ENCODE results near the gene SYT9. TPM values are rescaled to one million over a fixed set of nuclear protein-coding genes. Genes with fewer than 3 reads are reported as not detected.

SYT9 gene
- polyA plus RNA-seq, 1 of the 3 experiments (the other 2 are of a cell fraction) = 0.10 TPM

DNA sequence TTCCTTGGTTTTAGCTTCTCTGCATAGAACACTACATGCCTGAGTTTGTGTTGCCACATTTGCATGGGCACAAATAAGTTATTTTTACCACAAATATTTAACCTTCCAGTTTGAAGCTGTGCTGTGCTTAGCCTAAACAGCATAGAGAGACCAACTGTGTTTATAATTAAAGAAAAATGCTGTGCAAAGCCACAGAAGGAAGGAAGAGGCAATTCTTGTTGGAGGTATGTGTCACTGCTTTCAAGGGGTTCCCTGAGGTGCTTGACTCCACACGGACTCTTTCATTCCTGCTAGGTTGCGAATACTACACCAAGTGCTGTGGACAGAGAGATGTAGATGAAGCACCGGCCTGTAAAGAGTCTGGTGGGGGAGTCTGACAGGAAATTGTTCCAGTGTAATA lies 186.0 kb downstream of the SYT9 start:
- no peaks in the 10 kb centered on the region for H3K4me1 ChIP-seq (ENCODE audit: control insufficient read depth in 1 of 2, insufficient read depth in 2 of 2, low read depth in 1 of 2, low read length in 1 of 2)
- no peak for DNase-seq

DNA sequence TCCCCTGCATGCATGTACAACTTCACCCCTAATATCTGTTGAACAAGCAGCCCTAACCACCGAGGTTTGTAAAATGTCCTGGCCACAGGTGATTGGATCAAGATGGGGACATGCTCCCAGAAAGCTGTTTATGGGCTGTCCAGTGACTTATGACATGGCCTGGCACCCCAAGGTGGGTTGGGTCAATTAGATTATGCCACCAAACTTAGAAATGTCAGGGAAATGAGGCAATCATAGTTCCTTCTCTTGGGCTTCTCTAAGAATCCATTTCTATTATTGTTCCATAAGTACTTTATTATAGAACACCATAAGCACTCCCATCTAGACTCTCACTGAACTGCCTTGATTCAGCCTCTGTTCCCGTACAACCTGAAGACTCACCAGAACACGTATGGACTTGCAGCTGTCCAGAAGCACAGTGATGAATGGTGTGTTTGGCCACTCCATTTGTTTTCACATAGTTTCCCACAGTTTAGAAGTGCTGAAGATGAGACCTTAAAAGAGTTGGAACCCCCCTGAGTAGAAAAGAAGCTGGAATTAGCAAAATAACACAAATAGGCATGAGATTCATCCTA lies 188.1 kb downstream of the SYT9 start:
- no peak for TF ChIP-seq RXRA (IDR thresholded peaks at IDR 0.05; ENCODE audit: borderline replicate concordance, low read depth)
- TF ChIP-seq, protein P1, sequence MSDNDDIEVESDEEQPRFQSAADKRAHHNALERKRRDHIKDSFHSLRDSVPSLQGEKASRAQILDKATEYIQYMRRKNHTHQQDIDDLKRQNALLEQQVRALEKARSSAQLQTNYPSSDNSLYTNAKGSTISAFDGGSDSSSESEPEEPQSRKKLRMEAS (IDR thresholded peaks at IDR 0.05; ENCODE audit: low read depth) = no peak
- no peak for TF ChIP-seq SMC3 (IDR thresholded peaks at IDR 0.05; ENCODE audit: low read depth, low read length)
- no peak for TF ChIP-seq TCF12 (IDR thresholded peaks at IDR 0.05)
- TF ChIP-seq, protein P2, sequence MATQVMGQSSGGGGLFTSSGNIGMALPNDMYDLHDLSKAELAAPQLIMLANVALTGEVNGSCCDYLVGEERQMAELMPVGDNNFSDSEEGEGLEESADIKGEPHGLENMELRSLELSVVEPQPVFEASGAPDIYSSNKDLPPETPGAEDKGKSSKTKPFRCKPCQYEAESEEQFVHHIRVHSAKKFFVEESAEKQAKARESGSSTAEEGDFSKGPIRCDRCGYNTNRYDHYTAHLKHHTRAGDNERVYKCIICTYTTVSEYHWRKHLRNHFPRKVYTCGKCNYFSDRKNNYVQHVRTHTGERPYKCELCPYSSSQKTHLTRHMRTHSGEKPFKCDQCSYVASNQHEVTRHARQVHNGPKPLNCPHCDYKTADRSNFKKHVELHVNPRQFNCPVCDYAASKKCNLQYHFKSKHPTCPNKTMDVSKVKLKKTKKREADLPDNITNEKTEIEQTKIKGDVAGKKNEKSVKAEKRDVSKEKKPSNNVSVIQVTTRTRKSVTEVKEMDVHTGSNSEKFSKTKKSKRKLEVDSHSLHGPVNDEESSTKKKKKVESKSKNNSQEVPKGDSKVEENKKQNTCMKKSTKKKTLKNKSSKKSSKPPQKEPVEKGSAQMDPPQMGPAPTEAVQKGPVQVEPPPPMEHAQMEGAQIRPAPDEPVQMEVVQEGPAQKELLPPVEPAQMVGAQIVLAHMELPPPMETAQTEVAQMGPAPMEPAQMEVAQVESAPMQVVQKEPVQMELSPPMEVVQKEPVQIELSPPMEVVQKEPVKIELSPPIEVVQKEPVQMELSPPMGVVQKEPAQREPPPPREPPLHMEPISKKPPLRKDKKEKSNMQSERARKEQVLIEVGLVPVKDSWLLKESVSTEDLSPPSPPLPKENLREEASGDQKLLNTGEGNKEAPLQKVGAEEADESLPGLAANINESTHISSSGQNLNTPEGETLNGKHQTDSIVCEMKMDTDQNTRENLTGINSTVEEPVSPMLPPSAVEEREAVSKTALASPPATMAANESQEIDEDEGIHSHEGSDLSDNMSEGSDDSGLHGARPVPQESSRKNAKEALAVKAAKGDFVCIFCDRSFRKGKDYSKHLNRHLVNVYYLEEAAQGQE (IDR thresholded peaks at IDR 0.05; ENCODE audit: low read depth, low read length) = no peak
- TF ChIP-seq FOXJ3 (CRISPR knock-in tag; IDR thresholded peaks at IDR 0.05) = no peak
- TF ChIP-seq RFX5 (IDR thresholded peaks at IDR 0.05; ENCODE audit: low read length) = no peak
- TF ChIP-seq, protein P3, sequence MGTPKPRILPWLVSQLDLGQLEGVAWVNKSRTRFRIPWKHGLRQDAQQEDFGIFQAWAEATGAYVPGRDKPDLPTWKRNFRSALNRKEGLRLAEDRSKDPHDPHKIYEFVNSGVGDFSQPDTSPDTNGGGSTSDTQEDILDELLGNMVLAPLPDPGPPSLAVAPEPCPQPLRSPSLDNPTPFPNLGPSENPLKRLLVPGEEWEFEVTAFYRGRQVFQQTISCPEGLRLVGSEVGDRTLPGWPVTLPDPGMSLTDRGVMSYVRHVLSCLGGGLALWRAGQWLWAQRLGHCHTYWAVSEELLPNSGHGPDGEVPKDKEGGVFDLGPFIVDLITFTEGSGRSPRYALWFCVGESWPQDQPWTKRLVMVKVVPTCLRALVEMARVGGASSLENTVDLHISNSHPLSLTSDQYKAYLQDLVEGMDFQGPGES (IDR thresholded peaks at IDR 0.05; ENCODE audit: low read depth, low read length) = no peak
- no peak for TF ChIP-seq YY1 (IDR thresholded peaks at IDR 0.05; ENCODE audit: low read depth)
- no peak for TF ChIP-seq RAD21 (IDR thresholded peaks at IDR 0.05; ENCODE audit: low read length)
- no peaks in the 10 kb centered on the region for H3F3A ChIP-seq (replicated peaks; ENCODE audit: insufficient read depth)
- H3K36me3 ChIP-seq (replicated peaks in 1 of 2; ENCODE audit: control insufficient read depth in 1 of 2, insufficient read depth in 2 of 2, low read length in 1 of 2) = no peaks in the 10 kb centered on the region
- no peaks in the 10 kb centered on the region for H3K9me3 ChIP-seq
- no peaks in the 10 kb centered on the region for H3K9me2 ChIP-seq
- H3K4me2 ChIP-seq = no peak overlapping the region
- no peak for DNase-seq
- no peaks in the 10 kb centered on the region for H3K4me1 ChIP-seq (ENCODE audit: control insufficient read depth in 1 of 2, insufficient read depth in 2 of 2, low read depth in 1 of 2, low read length in 1 of 2)
- H3K27me3 ChIP-seq (ENCODE audit: insufficient read depth) = no peaks in the 10 kb centered on the region
- ChIA-PET CTCF (interaction anchor here (0.6 to 7.1 kb wide), 3 partner anchors 11 to 627 kb away, joined by 3 to 95 read pairs (median 3); no protein-coding TSS in a partner anchor), POLR2A (no interaction called here)
- no peak overlapping the region for H3K9ac ChIP-seq
- no peak overlapping the region for H3K27ac ChIP-seq (ENCODE audit: low read depth in 2 of 2, low read length in 1 of 2)
- no peaks in the 10 kb centered on the region for H3K79me2 ChIP-seq (ENCODE audit: insufficient read depth)
- no peaks in the 10 kb centered on the region for H4K20me1 ChIP-seq (ENCODE audit: insufficient read depth)
- H3K4me3 ChIP-seq (ENCODE audit: low read depth in 2 of 2, low read length in 1 of 2) = no peak overlapping the region
- H2AFZ ChIP-seq (ENCODE audit: low read depth) = no peak overlapping the region
- WGBS (ENCODE audit: low lambda C conversion rate) = 27% methylated on average over 3 of the region's 3 CpGs

More for the DNA sequence above, 186.0 kb downstream of the SYT9 start:
- Histone ChIP-seq H3K27me3 (ENCODE audit: insufficient read depth) (no peaks in the 10 kb centered on the region), H3K9ac (no peak overlapping the region), H3K9me2 (no peaks in the 10 kb centered on the region), H3K36me3 (replicated peaks in 1 of 2; ENCODE audit: control insufficient read depth in 1 of 2, insufficient read depth in 2 of 2, low read length in 1 of 2) (no peaks in the 10 kb centered on the region), H3K27ac (ENCODE audit: low read depth in 2 of 2, low read length in 1 of 2) (no peak overlapping the region), H3K79me2 (ENCODE audit: insufficient read depth) (no peaks in the 10 kb centered on the region), H3K9me3 (no peaks in the 10 kb centered on the region), H3F3A (replicated peaks; ENCODE audit: insufficient read depth) (no peaks in the 10 kb centered on the region), H2AFZ (ENCODE audit: low read depth) (no peak overlapping the region), H3K4me2 (no peak overlapping the region), H4K20me1 (ENCODE audit: insufficient read depth) (no peaks in the 10 kb centered on the region), H3K4me3 (ENCODE audit: low read depth in 2 of 2, low read length in 1 of 2) (no peak overlapping the region)
- TF ChIP-seq MEF2A (IDR thresholded peaks at IDR 0.05; ENCODE audit: borderline replicate concordance, low read depth) = no peak
- TF ChIP-seq SIN3A (IDR thresholded peaks at IDR 0.05; ENCODE audit: borderline replicate concordance, low read depth, low read length) = no peak
- no peak for TF ChIP-seq POLR2AphosphoS5 (IDR thresholded peaks at IDR 0.05; ENCODE audit: low read depth, low read length)
- TF ChIP-seq, protein P4, sequence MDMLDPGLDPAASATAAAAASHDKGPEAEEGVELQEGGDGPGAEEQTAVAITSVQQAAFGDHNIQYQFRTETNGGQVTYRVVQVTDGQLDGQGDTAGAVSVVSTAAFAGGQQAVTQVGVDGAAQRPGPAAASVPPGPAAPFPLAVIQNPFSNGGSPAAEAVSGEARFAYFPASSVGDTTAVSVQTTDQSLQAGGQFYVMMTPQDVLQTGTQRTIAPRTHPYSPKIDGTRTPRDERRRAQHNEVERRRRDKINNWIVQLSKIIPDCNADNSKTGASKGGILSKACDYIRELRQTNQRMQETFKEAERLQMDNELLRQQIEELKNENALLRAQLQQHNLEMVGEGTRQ (IDR thresholded peaks at IDR 0.05; ENCODE audit: borderline replicate concordance, low read depth, low read length) = no peak
- no peak for TF ChIP-seq JUND (IDR thresholded peaks at IDR 0.05)
- TF ChIP-seq, protein P5, sequence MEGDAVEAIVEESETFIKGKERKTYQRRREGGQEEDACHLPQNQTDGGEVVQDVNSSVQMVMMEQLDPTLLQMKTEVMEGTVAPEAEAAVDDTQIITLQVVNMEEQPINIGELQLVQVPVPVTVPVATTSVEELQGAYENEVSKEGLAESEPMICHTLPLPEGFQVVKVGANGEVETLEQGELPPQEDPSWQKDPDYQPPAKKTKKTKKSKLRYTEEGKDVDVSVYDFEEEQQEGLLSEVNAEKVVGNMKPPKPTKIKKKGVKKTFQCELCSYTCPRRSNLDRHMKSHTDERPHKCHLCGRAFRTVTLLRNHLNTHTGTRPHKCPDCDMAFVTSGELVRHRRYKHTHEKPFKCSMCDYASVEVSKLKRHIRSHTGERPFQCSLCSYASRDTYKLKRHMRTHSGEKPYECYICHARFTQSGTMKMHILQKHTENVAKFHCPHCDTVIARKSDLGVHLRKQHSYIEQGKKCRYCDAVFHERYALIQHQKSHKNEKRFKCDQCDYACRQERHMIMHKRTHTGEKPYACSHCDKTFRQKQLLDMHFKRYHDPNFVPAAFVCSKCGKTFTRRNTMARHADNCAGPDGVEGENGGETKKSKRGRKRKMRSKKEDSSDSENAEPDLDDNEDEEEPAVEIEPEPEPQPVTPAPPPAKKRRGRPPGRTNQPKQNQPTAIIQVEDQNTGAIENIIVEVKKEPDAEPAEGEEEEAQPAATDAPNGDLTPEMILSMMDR (IDR thresholded peaks at IDR 0.05) = no peak
- TF ChIP-seq EP300 (IDR thresholded peaks at IDR 0.05; ENCODE audit: borderline replicate concordance in 1 of 2, low read depth in 1 of 2, low read length in 1 of 2) = no peak
- TF ChIP-seq RFX5 (IDR thresholded peaks at IDR 0.05; ENCODE audit: low read length) = no peak
- TF ChIP-seq RCOR1 (IDR thresholded peaks at IDR 0.05; ENCODE audit: low read length) = no peak
- TF ChIP-seq EZH2phosphoT487 (IDR thresholded peaks at IDR 0.05; ENCODE audit: borderline replicate concordance, low read depth) = no peak
- no peak for TF ChIP-seq NFIC (IDR thresholded peaks at IDR 0.05; ENCODE audit: borderline replicate concordance)
- no peak for TF ChIP-seq YY1 (IDR thresholded peaks at IDR 0.05; ENCODE audit: low read depth)
- TF ChIP-seq RXRA (IDR thresholded peaks at IDR 0.05; ENCODE audit: borderline replicate concordance, low read depth) = no peak
- 49% methylated on average over 3 of the region's 3 CpGs for WGBS (ENCODE audit: low lambda C conversion rate)
- CTCF ChIA-PET = no interaction called here
- POLR2A ChIA-PET = no interaction called here
